Thymus (tissue), 11 donors: ENCODE data around the gene SLC30A9. TPM values are rescaled to one million over a fixed set of nuclear protein-coding genes. Genes with fewer than 3 reads are reported as not detected.

ENCODE experiments used
- DNase-seq, 9 donors: peaks; one replicate each; pipeline ENCODE4 v3.0.0-alpha.2; 2013; ENCODE audit warnings: low spot score in 9 of 9, low read depth in 6 of 9, missing footprints in 1 of 9
- H3K27ac ChIP-seq, 2 donors: one replicate each; pipeline ENCODE4 v1.5.1; 2013; ENCODE audit warnings: control low read depth in 1 of 2, low read depth in 1 of 2, low read length in 1 of 2, mild to moderate bottlenecking in 1 of 2, moderate library complexity in 1 of 2
- H3K27me3 ChIP-seq, 2 donors: one replicate each; pipeline ENCODE4 v1.5.1; 2013; ENCODE audit warnings: low read length in 1 of 2; ENCODE audit not compliant: control insufficient read depth in 2 of 2, insufficient read depth in 1 of 2
- H3K36me3 ChIP-seq, 2 donors: one replicate each; pipeline ENCODE4 v1.5.1; 2013; ENCODE audit warnings: low read length in 1 of 2, mild to moderate bottlenecking in 1 of 2, moderate library complexity in 1 of 2; ENCODE audit not compliant: control insufficient read depth in 2 of 2, insufficient read depth in 2 of 2
- H3K4me1 ChIP-seq, 2 donors: one replicate each; pipeline ENCODE4 v1.5.1; 2013; ENCODE audit warnings: low read length in 2 of 2; ENCODE audit not compliant: control insufficient read depth in 2 of 2, insufficient read depth in 2 of 2
- H3K4me3 ChIP-seq, 2 donors: one replicate each; pipeline ENCODE4 v1.5.1; 2013; ENCODE audit warnings: low read length in 2 of 2, control low read depth in 1 of 2, mild to moderate bottlenecking in 1 of 2
- H3K9me3 ChIP-seq, 2 donors: one replicate each; pipeline ENCODE4 v1.5.1; 2013; ENCODE audit warnings: low read length in 1 of 2, mild to moderate bottlenecking in 1 of 2; ENCODE audit not compliant: control insufficient read depth in 2 of 2, insufficient read depth in 1 of 2
- WGBS: extraction: QIAGEN DNeasy Blood & Tissue Kit; methylation state at CpG from one replicate; pipeline ENCODE4 v1.1.7; 2013; 5-methylcytosine and 5-hydroxymethylcytosine counted together
- polyA plus RNA-seq: library from polyadenylated mRNA; stranded (reverse); fragments of 200-250 nt; gene quantifications from one replicate; pipeline ENCODE4 v1.2.3, GENCODE V29; 2013
- total RNA-seq: library from RNA; stranded (reverse); fragments of 120-200 nt; gene quantifications from one replicate; pipeline ENCODE4 v1.2.4, GENCODE V29; 2013
- donor health status: healthy.

SLC30A9 gene
- total and polyA plus RNA-seq, 2 donors: 17.1 to 47.6 TPM

GRCh38 chr4:42048394-42048793 lies 58.1 kb downstream of the SLC30A9 start:
- peaks cover 3 to 15% of the 10 kb centered on the region in 2 donors for H3K36me3 ChIP-seq
- H3K27ac ChIP-seq: no peak overlapping the region
- H3K27me3 ChIP-seq: no peaks in the 10 kb centered on the region
- 95% methylated on average over 1 of the region's 1 CpG for WGBS
- no peaks in the 10 kb centered on the region for H3K4me1 ChIP-seq
- no peak overlapping the region for H3K4me3 ChIP-seq
- no peaks in the 10 kb centered on the region for H3K9me3 ChIP-seq
- DNase-seq: no peak

GRCh38 chr4:42050516-42051249 lies 60.4 kb downstream of the SLC30A9 start:
- Histone ChIP-seq H3K9me3 (peaks cover 0 to 3% of the 10 kb centered on the region in 2 donors), H3K27ac (no peak overlapping the region), H3K36me3 (peaks cover 3 to 19% of the 10 kb centered on the region in 2 donors), H3K4me1 (no peaks in the 10 kb centered on the region), H3K27me3 (no peaks in the 10 kb centered on the region), H3K4me3 (no peak overlapping the region)
- DNase-seq: no peak
- over 99% methylated on average over 3 of the region's 3 CpGs for WGBS

GRCh38 chr4:42066402-42066801 lies 76.1 kb downstream of the SLC30A9 start:
- Histone ChIP-seq H3K27me3 (no peaks in the 10 kb centered on the region), H3K4me1 (no peaks in the 10 kb centered on the region), H3K27ac (no peak overlapping the region), H3K36me3 (peaks cover 10 to 19% of the 10 kb centered on the region in 2 donors), H3K4me3 (no peak overlapping the region), H3K9me3 (no peaks in the 10 kb centered on the region)
- DNase-seq: no peak
- WGBS: 97% methylated on average over 2 of the region's 2 CpGs

GRCh38 chr4:42067264-42067663 lies 76.9 kb downstream of the SLC30A9 start:
- 50% methylated on average over 2 of the region's 2 CpGs for WGBS

GRCh38 chr4:42070463-42070862 lies 80.1 kb downstream of the SLC30A9 start:
- H3K27me3 ChIP-seq: no peaks in the 10 kb centered on the region
- WGBS: over 99% methylated on average over 4 of the region's 4 CpGs
- H3K9me3 ChIP-seq: no peaks in the 10 kb centered on the region
- no peak overlapping the region for H3K4me3 ChIP-seq
- H3K36me3 ChIP-seq: peaks cover 3 to 11% of the 10 kb centered on the region in 2 donors
- DNase-seq: no peak
- no peak overlapping the region for H3K27ac ChIP-seq
- H3K4me1 ChIP-seq: no peaks in the 10 kb centered on the region

More at GRCh38 chr4:42067264-42067663, 76.9 kb downstream of the SLC30A9 start:
- no peak overlapping the region for H3K27ac ChIP-seq
- peaks cover 10 to 19% of the 10 kb centered on the region in 2 donors for H3K36me3 ChIP-seq
- no peaks in the 10 kb centered on the region for H3K27me3 ChIP-seq
- no peak for DNase-seq
- H3K9me3 ChIP-seq: no peaks in the 10 kb centered on the region
- H3K4me1 ChIP-seq: no peaks in the 10 kb centered on the region
- H3K4me3 ChIP-seq: no peak overlapping the region

GRCh38 chr4:42074294-42074693 lies 84.0 kb downstream of the SLC30A9 start:
- Histone ChIP-seq H3K4me3 (no peak overlapping the region), H3K36me3 (peaks cover 0 to 5% of the 10 kb centered on the region in 2 donors), H3K4me1 (no peaks in the 10 kb centered on the region), H3K27ac (no peak overlapping the region), H3K27me3 (no peaks in the 10 kb centered on the region), H3K9me3 (no peaks in the 10 kb centered on the region)
- DNase-seq: no peak
- 99% methylated on average over 1 of the region's 1 CpG for WGBS

- Histone ChIP-seq H3K36me3 (peaks cover 0 to 9% of the 10 kb centered on the region in 2 donors), H3K27ac (no peak overlapping the region), H3K4me1 (no peaks in the 10 kb centered on the region), H3K9me3 (no peaks in the 10 kb centered on the region), H3K27me3 (no peaks in the 10 kb centered on the region), H3K4me3 (no peak overlapping the region)
- no peak for DNase-seq
Observed at GRCh38 chr4:42078184-42078801, 88.0 kb downstream of the SLC30A9 start.

GRCh38 chr4:42080306-42080705 lies 90.0 kb downstream of the SLC30A9 start:
- no peaks in the 10 kb centered on the region for H3K9me3 ChIP-seq
- peaks cover 0 to 9% of the 10 kb centered on the region in 2 donors for H3K36me3 ChIP-seq
- H3K4me3 ChIP-seq: no peak overlapping the region
- no peaks in the 10 kb centered on the region for H3K4me1 ChIP-seq
- DNase-seq: no peak
- no peaks in the 10 kb centered on the region for H3K27me3 ChIP-seq
- no peak overlapping the region for H3K27ac ChIP-seq
- WGBS: 98% methylated on average over 3 of the region's 3 CpGs

- Histone ChIP-seq H3K27ac (no peak overlapping the region), H3K4me3 (no peak overlapping the region), H3K9me3 (no peaks in the 10 kb centered on the region), H3K36me3 (peaks cover 0 to 9% of the 10 kb centered on the region in 2 donors), H3K27me3 (no peaks in the 10 kb centered on the region), H3K4me1 (no peaks in the 10 kb centered on the region)
- no peak for DNase-seq
- WGBS: 97% methylated on average over 1 of the region's 1 CpG
Observed at GRCh38 chr4:42083816-42084215, 93.5 kb downstream of the SLC30A9 start.
